ENCODE results near the gene AUTS2.

Gene AUTS2

GRCh38 chr7:69773535-69774225 is 175.4 kb downstream of the AUTS2 start:
- no peak for DNase-seq (ENCODE audit: low read depth)
- TF ChIP-seq, protein P1, sequence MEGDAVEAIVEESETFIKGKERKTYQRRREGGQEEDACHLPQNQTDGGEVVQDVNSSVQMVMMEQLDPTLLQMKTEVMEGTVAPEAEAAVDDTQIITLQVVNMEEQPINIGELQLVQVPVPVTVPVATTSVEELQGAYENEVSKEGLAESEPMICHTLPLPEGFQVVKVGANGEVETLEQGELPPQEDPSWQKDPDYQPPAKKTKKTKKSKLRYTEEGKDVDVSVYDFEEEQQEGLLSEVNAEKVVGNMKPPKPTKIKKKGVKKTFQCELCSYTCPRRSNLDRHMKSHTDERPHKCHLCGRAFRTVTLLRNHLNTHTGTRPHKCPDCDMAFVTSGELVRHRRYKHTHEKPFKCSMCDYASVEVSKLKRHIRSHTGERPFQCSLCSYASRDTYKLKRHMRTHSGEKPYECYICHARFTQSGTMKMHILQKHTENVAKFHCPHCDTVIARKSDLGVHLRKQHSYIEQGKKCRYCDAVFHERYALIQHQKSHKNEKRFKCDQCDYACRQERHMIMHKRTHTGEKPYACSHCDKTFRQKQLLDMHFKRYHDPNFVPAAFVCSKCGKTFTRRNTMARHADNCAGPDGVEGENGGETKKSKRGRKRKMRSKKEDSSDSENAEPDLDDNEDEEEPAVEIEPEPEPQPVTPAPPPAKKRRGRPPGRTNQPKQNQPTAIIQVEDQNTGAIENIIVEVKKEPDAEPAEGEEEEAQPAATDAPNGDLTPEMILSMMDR (conservative IDR thresholded peaks at IDR 0.05; ENCODE audit: low read depth, low read length): no peak
- no peak overlapping the region for H3K4me3 ChIP-seq (ENCODE audit: low read length)

DNA sequence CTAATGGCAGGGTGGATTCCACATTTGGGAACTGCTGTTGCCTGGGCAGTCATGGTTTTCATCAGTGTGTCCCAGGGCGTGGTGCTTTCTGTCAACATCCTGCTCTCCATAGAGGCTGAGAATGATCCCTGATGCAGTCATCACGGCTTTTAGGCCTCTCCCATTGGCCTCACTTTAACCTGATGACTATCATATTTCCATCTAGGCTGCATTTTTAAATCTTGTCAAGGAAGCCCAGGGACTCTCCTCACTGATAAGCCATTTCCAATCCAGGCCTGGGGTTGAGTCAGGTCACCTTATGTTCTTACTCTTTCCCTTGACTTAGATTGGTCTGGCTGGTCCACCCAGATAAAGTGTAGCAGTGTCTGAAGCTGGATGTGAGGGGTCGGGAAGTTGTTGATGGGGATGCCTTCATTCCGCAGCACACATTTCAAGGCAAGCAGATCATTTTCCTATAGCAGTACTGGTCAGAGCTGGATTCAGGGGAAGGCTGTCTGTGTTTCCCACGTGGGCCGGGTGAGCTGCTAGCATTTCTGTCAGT is 177.0 kb downstream of the AUTS2 start:
- DNase-seq (ENCODE audit: low read depth): no peak
- no peak overlapping the region for H3K4me3 ChIP-seq (ENCODE audit: low read length)
- TF ChIP-seq, protein P1 (conservative IDR thresholded peaks at IDR 0.05; ENCODE audit: low read depth, low read length): no peak

GRCh38 chr7:69776611-69777010 is 178.3 kb downstream of the AUTS2 start:
- DNase-seq (ENCODE audit: low read depth): no peak
- H3K4me3 ChIP-seq (ENCODE audit: low read length): no peak overlapping the region
- TF ChIP-seq, protein P1 (conservative IDR thresholded peaks at IDR 0.05; ENCODE audit: low read depth, low read length): no peak

- H3K4me3 ChIP-seq (ENCODE audit: low read length): no peak overlapping the region
- TF ChIP-seq, protein P1 (conservative IDR thresholded peaks at IDR 0.05; ENCODE audit: low read depth, low read length): no peak
- DNase-seq (ENCODE audit: low read depth): no peak
Measured at GRCh38 chr7:69778138-69778537, 179.9 kb downstream of the AUTS2 start.

GRCh38 chr7:69780379-69780778 is 182.1 kb downstream of the AUTS2 start:
- TF ChIP-seq, protein P1 (conservative IDR thresholded peaks at IDR 0.05; ENCODE audit: low read depth, low read length): no peak
- no peak overlapping the region for H3K4me3 ChIP-seq (ENCODE audit: low read length)
- DNase-seq (ENCODE audit: low read depth): no peak

DNA sequence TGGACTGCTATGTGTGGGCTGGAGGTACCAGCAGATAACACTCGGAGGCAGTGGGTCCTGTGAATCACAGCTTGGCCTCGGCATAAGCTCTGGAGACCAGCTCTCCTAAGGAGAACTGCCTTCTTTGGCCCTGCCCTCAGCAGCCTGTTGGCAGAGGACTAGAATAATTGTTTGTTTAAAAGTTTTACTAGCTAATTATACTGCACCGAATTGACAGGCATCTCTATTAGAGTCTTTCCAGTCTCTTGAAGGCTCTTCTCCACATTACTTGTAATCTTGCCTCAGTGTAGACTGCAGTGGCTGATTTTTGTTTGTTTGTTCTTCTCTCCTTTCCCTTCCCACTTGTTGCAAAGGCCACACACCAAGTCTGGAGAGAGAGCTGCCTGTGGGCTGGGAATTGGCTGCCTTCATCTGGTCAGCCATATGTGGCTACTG is 183.2 kb downstream of the AUTS2 start:
- no peak for DNase-seq (ENCODE audit: low read depth)
- TF ChIP-seq, protein P1 (conservative IDR thresholded peaks at IDR 0.05; ENCODE audit: low read depth, low read length): no peak
- H3K4me3 ChIP-seq (ENCODE audit: low read length): no peak overlapping the region
